Activated T-helper 1 cell treated with anti-CD3 and anti-CD28 coated beads, Interleukin-12 subunit alpha, Interleukin-12 subunit beta, Interleukin-2, Interleukin-4 antibody, amounts not matched to agents 30 ng/mL and 10 ng/mL and 1 ng/mL, durations not matched to agents 14 hours and 24 hours and 36 hours (primary cell): Measurements from ENCODE around the gene RNF149. TPM values are rescaled to one million over a fixed set of nuclear protein-coding genes. Genes with fewer than 3 reads are reported as not detected.

Experiments
- DNase-seq: peaks from one replicate; pipeline ENCODE4 v3.0.0; 2021; ENCODE audit warnings: low spot score
- H3K27ac Mint-ChIP-seq: one replicate; pipeline ENCODE4 v1.8.0; 2021; ENCODE audit warnings: mild to moderate bottlenecking, mixed read lengths
- H3K27me3 Mint-ChIP-seq: one replicate; pipeline ENCODE4 v1.8.0; 2022; ENCODE audit warnings: mild to moderate bottlenecking, moderate library complexity, mixed read lengths; ENCODE audit not compliant: insufficient read depth
- H3K36me3 Mint-ChIP-seq: one replicate; pipeline ENCODE4 v1.8.0; 2021; ENCODE audit warnings: low read depth, mixed read lengths
- H3K4me1 Mint-ChIP-seq: one replicate; pipeline ENCODE4 v1.8.0; 2021; ENCODE audit warnings: low read depth, mixed read lengths
- H3K4me3 Mint-ChIP-seq: one replicate; pipeline ENCODE4 v1.8.0; 2021; ENCODE audit warnings: mild to moderate bottlenecking, moderate library complexity, mixed read lengths
- H3K9me3 Mint-ChIP-seq: one replicate; pipeline ENCODE4 v1.8.0; 2021; ENCODE audit warnings: mixed read lengths
- intact Hi-C: fragments of 100-400 bp; cut with micrococcal nuclease; formaldehyde crosslinking; loops from one replicate; pipeline ENCODE4 v1.15.1; 2024
- total RNA-seq: library from RNA; stranded (reverse); gene quantifications from 2 replicates; pipeline ENCODE4 v1.2.3, GENCODE V29; 2022

RNF149 gene
- total RNA-seq, 1 donor from 2014 or later: 55.9 TPM

DNA sequence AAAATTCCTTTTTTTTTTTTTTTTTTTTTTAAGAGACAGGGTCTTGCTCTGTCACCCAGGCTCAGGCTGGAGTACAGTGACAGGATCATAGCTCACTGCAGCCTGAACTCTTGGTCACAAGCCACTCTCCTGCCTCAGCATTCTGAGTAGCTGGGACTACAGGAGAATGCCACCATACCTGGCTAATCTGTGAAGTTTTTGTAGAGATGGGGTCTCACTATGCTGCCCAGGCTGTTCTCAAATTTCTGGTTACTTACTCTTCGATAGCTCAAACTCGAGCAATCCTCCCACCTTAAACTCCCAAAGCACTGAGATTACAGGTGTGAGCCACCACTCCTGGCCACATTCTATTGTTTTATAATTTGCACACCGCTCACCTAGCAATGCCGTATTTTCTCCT is 27.0 kb downstream of the RNF149 start:
- Mint-ChIP-seq H3K9me3 (no peaks in the 10 kb centered on the region), H3K27me3 (peaks cover 1% of the 10 kb centered on the region), H3K4me1 (peaks cover 19% of the 10 kb centered on the region), H3K4me3 (no peak overlapping the region), H3K27ac (no peak overlapping the region), H3K36me3 (peaks cover 66% of the 10 kb centered on the region)
- intact Hi-C loops: no loop called here
- no peak for DNase-seq

DNA sequence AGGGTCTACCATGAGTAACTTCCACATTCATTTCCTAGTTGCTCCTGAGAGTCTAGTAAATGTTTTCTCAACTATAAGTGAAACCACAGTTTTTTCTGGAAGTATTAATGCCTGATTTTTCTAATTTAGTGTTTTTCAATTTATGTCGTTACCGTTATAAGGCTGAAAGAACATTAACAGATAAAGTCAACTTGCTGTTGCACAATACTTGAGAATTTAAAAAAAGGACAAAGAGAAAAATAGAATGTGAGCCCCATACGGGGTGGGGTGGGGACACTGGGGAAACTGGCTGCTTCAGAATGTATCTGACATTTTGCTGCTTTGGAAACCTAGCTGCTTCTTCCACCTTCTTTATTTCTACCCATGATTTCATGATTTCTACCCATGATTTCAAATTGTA is 29.6 kb downstream of the RNF149 start:
- Mint-ChIP-seq H3K9me3 (no peaks in the 10 kb centered on the region), H3K27me3 (peaks cover 1% of the 10 kb centered on the region), H3K36me3 (peaks cover 56% of the 10 kb centered on the region), H3K4me1 (peaks cover 23% of the 10 kb centered on the region), H3K4me3 (no peak overlapping the region), H3K27ac (no peak overlapping the region)
- intact Hi-C loops: no loop called here
- DNase-seq: no peak

DNA sequence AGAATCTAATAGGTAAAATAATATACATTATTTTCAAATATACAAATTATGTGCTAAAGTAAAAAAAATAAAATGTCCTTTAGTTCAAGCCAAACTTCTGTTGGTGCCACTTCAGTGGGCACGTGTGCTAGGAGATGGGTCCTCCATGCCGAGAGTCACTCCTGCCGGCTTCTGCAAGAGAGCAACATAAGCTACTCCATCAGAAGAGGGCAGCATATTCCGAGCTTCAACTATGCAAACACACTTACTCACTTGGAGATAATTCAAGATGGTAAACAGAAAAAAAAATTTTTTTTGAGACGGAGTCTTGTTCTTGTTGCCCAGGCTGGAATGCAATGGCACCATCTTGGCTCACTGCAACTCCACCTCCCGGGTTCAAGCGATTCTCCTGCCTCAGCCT is 31.4 kb downstream of the RNF149 start:
- intact Hi-C loops: no loop called here
- Mint-ChIP-seq H3K4me1 (peaks cover 28% of the 10 kb centered on the region), H3K9me3 (no peaks in the 10 kb centered on the region), H3K4me3 (no peak overlapping the region), H3K27ac (no peak overlapping the region), H3K27me3 (no peaks in the 10 kb centered on the region), H3K36me3 (peaks cover 58% of the 10 kb centered on the region)
- DNase-seq: no peak

DNA sequence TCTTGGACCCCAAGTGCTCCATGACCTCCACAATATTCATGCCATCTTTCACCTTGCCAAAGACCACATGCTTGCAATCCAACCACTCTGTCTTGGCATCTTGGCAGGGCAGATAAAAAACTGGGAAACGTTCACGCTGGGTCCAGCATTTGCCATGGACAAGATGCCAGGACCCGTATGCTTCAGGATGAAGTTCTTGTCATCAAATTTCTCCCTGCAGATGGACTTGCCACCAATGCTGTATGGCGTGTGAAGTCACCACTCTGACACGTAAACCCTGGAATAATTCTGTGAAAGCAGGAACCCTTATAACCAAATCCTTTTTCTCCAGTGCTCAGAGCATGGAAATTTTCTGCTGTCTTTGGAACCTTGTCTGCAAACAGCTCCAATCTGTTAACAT is 34.4 kb downstream of the RNF149 start:
- Mint-ChIP-seq H3K4me1 (peaks cover 36% of the 10 kb centered on the region), H3K27me3 (no peaks in the 10 kb centered on the region), H3K9me3 (no peaks in the 10 kb centered on the region), H3K27ac (no peak overlapping the region), H3K4me3 (no peak overlapping the region), H3K36me3 (peaks cover 52% of the 10 kb centered on the region)
- intact Hi-C loops: no loop called here
- DNase-seq: no peak

DNA sequence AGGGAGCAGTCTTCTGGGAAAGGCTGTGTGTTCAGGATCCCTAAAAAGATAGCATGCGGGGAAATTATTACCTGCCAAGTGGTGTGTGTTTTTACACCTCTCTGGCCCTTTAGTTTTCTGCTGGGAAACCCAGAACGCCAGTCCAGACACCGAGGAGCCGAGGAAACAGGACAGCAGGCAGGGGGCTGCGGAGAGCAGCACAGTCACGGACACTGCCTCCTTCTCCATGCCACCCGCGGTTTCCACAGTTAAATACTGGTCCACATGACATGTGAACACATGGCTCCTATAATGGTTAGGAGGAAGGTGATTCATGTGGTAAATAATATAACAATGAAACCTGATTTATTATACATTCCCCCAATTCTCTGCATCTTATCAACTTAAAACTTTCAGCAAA is 35.4 kb downstream of the RNF149 start:
- DNase-seq: no peak
- H3K27ac Mint-ChIP-seq: peak overlapping the region; percentile 81
- H3K4me3 Mint-ChIP-seq: peak overlapping the region; percentile 59
- no peaks in the 10 kb centered on the region for H3K27me3 Mint-ChIP-seq
- intact Hi-C loops: no loop called here
- H3K36me3 Mint-ChIP-seq: peaks cover 52% of the 10 kb centered on the region
- H3K4me1 Mint-ChIP-seq: peaks cover 39% of the 10 kb centered on the region
- no peaks in the 10 kb centered on the region for H3K9me3 Mint-ChIP-seq

DNA sequence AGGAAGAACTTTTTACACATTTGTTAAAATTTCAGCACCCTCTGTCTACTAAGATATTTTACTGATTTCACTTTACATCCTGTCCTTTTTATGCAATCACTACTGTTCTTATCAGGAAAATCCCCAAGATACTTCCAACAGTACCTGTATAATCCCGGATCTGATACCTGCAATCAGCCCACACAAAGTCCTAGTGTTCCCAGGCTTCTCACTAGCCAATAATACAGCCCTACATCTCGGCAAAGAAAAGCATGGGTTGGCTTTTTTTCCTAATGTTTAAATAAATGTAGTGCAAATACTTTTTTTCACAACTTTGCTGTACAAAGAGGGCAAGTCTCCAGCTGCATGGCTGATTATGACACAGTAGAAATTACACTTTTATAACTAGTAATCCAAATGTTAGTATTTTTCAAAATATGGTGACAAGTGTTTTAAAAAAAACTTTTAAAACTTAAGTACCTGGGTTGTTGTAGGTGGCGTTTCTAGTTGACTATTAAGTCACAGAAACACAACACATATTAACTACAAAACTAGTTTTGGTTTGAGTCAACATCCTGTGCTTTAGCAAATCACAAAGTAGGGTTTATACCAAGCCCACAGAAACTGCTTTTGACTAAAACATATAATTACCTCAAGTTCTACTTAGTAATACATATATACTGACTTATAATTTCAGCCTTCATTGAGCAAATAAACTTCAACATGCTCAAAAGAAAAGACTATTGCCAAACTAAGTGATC is 36.3 kb downstream of the RNF149 start:
- DNase-seq: no peak
- H3K27me3 Mint-ChIP-seq: no peaks in the 10 kb centered on the region
- peaks cover 48% of the 10 kb centered on the region for H3K4me1 Mint-ChIP-seq
- peak overlapping the region; percentile 59 for H3K4me3 Mint-ChIP-seq
- H3K27ac Mint-ChIP-seq: peak overlapping the region; percentile 81
- intact Hi-C loops: loop anchor here (1.0 kb wide), 5 partner anchors 20 to 986 kb away; partner anchors contain the start of gene CNOT11
- peaks cover 53% of the 10 kb centered on the region for H3K36me3 Mint-ChIP-seq
- no peaks in the 10 kb centered on the region for H3K9me3 Mint-ChIP-seq

DNA sequence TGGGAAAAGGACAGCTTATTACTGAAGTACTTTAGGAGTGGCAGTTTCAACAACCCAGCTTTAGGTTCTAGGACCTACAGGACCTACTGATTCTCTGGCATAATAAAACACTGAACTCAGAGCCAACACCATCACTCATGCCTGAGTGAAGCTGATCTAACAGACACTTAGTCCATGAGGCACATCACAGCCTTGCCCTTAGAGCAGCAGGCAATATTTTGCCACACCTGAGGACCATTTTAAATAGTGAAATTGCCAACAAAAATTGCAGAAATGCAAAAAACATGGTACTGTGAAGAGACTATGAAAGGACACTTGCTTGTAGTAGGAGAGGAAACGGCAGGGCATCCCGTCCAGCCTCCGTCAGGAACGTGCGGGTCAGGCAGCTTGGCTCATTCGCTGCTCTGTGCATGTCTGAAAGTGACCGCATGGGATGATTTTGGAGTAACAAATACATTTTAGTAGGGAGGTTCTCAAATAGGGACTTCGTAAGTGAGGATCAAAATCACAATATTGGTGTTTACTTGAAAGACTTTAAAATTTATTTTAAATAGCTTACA is 37.7 kb downstream of the RNF149 start:
- Mint-ChIP-seq H3K4me3 (no peak overlapping the region), H3K36me3 (peaks cover 56% of the 10 kb centered on the region), H3K9me3 (no peaks in the 10 kb centered on the region), H3K27ac (peak overlapping the region; percentile 3), H3K27me3 (no peaks in the 10 kb centered on the region), H3K4me1 (peaks cover 59% of the 10 kb centered on the region)
- no peak for DNase-seq
- intact Hi-C loops: no loop called here

DNA sequence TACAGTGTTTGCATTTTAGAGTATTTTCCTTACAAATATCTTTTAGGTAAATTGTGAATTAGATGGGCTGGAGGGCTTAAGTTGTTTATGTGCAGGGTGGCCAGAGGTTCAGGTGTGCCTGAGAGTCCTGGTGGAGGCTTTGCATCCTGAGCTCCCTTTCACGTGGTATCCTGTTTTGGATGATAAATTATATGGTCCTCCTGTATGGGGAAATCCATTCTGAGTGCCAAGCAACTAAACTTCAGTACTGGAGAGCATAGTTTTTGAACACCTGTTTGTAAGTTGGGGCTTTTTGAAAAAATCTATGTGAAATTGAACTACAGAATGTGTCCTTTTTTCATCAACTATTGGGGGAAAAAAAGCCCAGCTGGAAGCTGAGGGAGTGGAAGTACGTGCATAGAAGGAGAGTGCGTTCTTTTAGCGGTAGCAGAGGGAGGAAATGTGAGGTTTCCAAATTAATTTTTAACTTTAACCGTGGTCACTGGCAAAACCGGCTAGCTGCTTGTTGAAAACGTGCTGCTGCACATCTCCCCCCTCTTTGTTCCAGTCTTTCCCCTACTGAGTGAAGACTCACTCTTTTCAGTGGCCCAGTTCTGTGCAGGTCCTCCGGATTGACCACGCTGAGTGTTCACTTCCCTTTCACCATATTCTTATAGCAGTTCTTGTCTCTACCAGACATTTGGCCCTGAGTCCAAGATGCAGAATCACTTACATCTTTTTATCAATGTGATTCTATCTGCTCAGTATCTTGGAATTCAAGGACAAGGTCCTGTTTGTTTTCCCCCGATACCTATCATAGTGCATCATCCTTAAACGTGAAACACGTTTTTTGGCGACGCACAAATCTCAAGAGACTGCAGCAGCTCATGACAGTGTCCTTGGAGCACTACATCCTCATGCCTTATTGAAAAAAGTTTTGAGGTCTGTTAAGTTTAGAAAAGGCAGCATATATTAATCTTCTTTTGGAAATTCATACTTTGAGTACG is 40.5 kb downstream of the RNF149 start:
- DNase-seq: no peak
- Mint-ChIP-seq H3K27ac (peak overlapping the region; percentile 72), H3K9me3 (no peaks in the 10 kb centered on the region), H3K4me1 (peaks cover 68% of the 10 kb centered on the region), H3K27me3 (no peaks in the 10 kb centered on the region), H3K36me3 (peaks cover 67% of the 10 kb centered on the region), H3K4me3 (no peak overlapping the region)
- intact Hi-C loops: no loop called here

DNA sequence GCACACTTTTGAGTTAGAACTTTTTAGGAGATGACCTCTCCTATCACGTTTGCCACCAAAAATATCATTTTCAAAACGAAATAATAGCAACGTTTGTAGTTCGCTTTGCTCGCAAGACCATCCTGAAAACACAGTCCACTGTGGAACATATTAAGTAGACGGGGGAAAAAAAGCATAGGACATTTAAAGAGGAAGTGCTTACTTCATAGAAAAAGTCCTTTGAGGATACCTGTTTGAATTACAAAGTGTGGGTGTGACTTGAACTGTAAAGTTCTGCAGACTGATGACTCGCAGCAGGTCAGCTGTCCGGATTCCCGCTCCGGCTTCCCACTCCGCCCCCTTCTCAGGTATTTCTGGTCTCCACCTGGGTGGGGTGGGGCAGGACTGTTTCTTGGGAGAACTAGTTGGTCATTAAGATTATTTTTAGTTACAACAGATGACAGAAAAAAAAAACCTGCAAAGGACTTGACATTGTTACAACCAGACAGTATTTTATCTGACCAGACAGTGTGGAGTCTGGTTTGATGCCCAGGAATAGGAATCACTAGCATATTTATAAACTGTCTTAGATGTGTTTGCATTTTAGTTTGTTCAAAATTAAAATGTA is 42.5 kb downstream of the RNF149 start:
- intact Hi-C loops: no loop called here

DNA sequence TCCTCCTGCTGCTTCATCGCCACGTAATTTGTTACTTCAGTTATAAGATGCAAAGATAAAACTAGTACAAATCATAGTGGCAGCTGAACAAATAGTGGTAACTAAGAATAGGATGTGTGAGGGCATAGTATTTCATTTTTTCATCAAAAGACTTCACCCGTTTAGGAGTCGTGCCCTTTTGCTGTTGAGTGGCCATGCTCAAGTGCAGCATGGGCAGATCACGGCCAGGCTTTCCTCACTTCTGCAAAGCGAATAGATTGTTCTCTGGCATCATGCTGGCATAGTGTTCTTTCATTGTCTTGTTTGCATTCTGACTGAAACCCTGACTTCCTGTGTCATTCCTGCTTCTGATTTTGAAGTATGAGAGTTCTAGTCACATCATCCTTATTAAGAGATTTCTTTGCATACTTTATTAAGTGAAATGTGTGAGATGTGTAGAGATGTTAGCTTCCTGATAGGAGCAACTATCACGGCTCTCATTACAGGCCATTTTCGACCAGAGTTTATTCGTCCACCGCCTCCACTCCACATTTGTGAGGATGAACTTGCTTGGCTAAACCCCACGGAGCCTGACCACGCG is 44.1 kb downstream of the RNF149 start:
- Mint-ChIP-seq H3K27me3 (no peaks in the 10 kb centered on the region), H3K9me3 (no peaks in the 10 kb centered on the region), H3K4me3 (no peak overlapping the region), H3K27ac (peak overlapping the region; percentile 31), H3K4me1 (peaks cover 61% of the 10 kb centered on the region), H3K36me3 (peaks cover 58% of the 10 kb centered on the region)
- DNase-seq: no peak
- intact Hi-C loops: loop anchor here (1.0 kb wide), 1 partner anchor 10 kb away; no protein-coding TSS in a partner anchor

More for the DNA sequence above, 42.5 kb downstream of the RNF149 start:
- Mint-ChIP-seq H3K27ac (no peak overlapping the region), H3K4me3 (no peak overlapping the region), H3K9me3 (no peaks in the 10 kb centered on the region), H3K36me3 (peaks cover 67% of the 10 kb centered on the region), H3K27me3 (no peaks in the 10 kb centered on the region), H3K4me1 (peaks cover 60% of the 10 kb centered on the region)
- DNase-seq: no peak

DNA sequence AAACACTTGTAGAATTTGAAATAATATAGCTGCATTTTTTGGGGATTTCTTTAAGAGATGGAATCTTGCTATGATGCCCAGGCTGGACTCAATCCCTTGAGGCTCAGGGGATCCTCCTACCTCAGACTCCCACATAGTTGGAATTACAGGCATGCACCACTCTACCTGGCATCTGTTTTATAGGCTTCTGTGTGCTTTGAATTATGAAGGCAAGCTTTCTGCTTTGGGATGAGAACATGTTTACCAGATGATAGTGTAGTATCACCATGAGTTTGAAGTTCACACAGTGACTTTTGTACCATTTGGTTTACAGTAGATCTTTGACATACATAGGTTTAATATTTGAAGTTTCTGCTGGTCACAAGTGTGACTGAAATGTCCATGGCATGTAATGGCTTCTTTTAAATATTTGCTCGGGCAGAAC is 45.1 kb downstream of the RNF149 start:
- Mint-ChIP-seq H3K4me3 (no peak overlapping the region), H3K9me3 (no peaks in the 10 kb centered on the region), H3K27ac (no peak overlapping the region), H3K36me3 (peaks cover 60% of the 10 kb centered on the region), H3K27me3 (no peaks in the 10 kb centered on the region), H3K4me1 (peaks cover 66% of the 10 kb centered on the region)
- DNase-seq: no peak
- intact Hi-C loops: no loop called here

DNA sequence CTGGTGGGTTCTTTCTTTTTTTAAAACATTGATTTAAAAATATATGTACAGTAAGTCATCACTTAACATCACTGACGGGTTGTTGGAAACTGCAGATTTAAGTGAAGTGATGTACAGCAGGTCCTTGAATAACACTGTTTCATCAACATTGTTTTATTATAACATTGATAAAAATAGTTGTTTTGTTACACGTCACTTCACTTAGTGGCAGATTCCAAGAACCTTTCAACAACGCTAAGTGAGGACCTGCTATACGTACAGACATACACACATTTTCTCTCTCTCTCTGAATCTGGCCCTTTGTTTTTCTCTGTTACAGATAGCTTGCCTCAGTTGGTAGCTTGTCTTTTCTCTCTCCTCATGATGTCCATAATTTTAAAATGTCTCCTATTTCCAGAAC is 46.4 kb downstream of the RNF149 start:
- Mint-ChIP-seq H3K36me3 (peaks cover 56% of the 10 kb centered on the region), H3K4me1 (peaks cover 61% of the 10 kb centered on the region), H3K9me3 (no peaks in the 10 kb centered on the region), H3K27ac (no peak overlapping the region), H3K27me3 (no peaks in the 10 kb centered on the region), H3K4me3 (no peak overlapping the region)
- intact Hi-C loops: no loop called here
- DNase-seq: no peak
